ENCODE data around the gene TJAP1.
A peak's percentile ranks its signal among the peaks of the same experiment; 100 is the strongest.

- TF ChIP-seq, protein P1, sequence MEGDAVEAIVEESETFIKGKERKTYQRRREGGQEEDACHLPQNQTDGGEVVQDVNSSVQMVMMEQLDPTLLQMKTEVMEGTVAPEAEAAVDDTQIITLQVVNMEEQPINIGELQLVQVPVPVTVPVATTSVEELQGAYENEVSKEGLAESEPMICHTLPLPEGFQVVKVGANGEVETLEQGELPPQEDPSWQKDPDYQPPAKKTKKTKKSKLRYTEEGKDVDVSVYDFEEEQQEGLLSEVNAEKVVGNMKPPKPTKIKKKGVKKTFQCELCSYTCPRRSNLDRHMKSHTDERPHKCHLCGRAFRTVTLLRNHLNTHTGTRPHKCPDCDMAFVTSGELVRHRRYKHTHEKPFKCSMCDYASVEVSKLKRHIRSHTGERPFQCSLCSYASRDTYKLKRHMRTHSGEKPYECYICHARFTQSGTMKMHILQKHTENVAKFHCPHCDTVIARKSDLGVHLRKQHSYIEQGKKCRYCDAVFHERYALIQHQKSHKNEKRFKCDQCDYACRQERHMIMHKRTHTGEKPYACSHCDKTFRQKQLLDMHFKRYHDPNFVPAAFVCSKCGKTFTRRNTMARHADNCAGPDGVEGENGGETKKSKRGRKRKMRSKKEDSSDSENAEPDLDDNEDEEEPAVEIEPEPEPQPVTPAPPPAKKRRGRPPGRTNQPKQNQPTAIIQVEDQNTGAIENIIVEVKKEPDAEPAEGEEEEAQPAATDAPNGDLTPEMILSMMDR (IDR thresholded peaks at IDR 0.05), result peak; percentile 79
- no peak for TF ChIP-seq POLR2A (IDR thresholded peaks at IDR 0.05; ENCODE audit: low read length)
- TF ChIP-seq MAX (IDR thresholded peaks at IDR 0.05), result 0 out of 2 replicates have a peak, but pooled peaks have one; percentile 25
These were observed 29.5 kb downstream of the TJAP1 start for GRCh38 chr6:43506667-43507471.

Measured in A549 (cell line).